H1 (cell line): ENCODE measurements around the gene RABGGTA. TPM values are rescaled to one million over a fixed set of nuclear protein-coding genes. Genes with fewer than 3 reads are reported as not detected.

Experiments
- CTCF ChIA-PET: fragments of 300-600 bp; sonication (Branson Sonifier 250); formaldehyde crosslinking; loops from one replicate; lab custom pipeline; 2021; ENCODE audit not compliant: partially characterized antibody; lab: Charles Lee
- POLR2A ChIA-PET: fragments of 300-600 bp; sonication (Branson Sonifier 250); formaldehyde crosslinking; loops from one replicate; lab custom pipeline; 2021; ENCODE audit warnings: inconsistent platforms; ENCODE audit not compliant: partially characterized antibody; lab: Charles Lee
- DNase-seq, 2 experiments: peaks; one replicate each; pipeline versions ENCODE4 v3.0.0 to v3.0.0-alpha.2; 2010 to 2022; ENCODE audit warnings: low spot score in 2 of 2, low read depth in 1 of 2, mixed read lengths in 1 of 2
- FAIRE-seq: peaks from 2 replicates; lab custom pipeline; 2011; peaks lifted over from hg19 to GRCh38; lab: Jason Lieb, UNC
- H2AFZ ChIP-seq: 2 replicates; pipeline ENCODE4 v1.8.1; 2012; ENCODE audit warnings: low read length, inconsistent platforms
- H2AK5ac ChIP-seq: 2 replicates; pipeline ENCODE4 v1.6.1; 2013; ENCODE audit warnings: low read depth, low read length
- H2BK120ac ChIP-seq: replicated peaks from 2 replicates; pipeline ENCODE3; 2013; ENCODE audit warnings: low read depth, low read length, inconsistent platforms
- H2BK12ac ChIP-seq: 2 replicates; pipeline ENCODE4 v1.6.1; 2013; ENCODE audit warnings: low read depth, low read length
- H2BK15ac ChIP-seq: 2 replicates; pipeline ENCODE4 v1.6.1; 2013; ENCODE audit warnings: low read length
- H2BK20ac ChIP-seq: 2 replicates; pipeline ENCODE4 v1.6.1; 2013; ENCODE audit warnings: low read length
- H2BK5ac ChIP-seq: 2 replicates; pipeline ENCODE4 v1.6.1; 2013; ENCODE audit warnings: low read depth, low read length
- H3K14ac ChIP-seq: 2 replicates; pipeline ENCODE4 v1.6.1; 2013; ENCODE audit warnings: inconsistent platforms; ENCODE audit not compliant: insufficient read length
- H3K18ac ChIP-seq: 2 replicates; pipeline ENCODE4 v1.6.1; 2013; ENCODE audit warnings: low read length; ENCODE audit errors: extremely low read depth
- H3K23ac ChIP-seq: 2 replicates; pipeline ENCODE4 v1.6.1; 2013; ENCODE audit warnings: inconsistent platforms; ENCODE audit not compliant: insufficient read length
- H3K23me2 ChIP-seq: 2 replicates; pipeline ENCODE4 v1.6.1; 2013; ENCODE audit warnings: low read depth, low read length
- H3K27ac ChIP-seq: 2 replicates; pipeline ENCODE4 v1.6.1; 2011; ENCODE audit warnings: low read depth, low read length, inconsistent platforms
- H3K27me3 ChIP-seq, 4 experiments: replicated peaks in 1 of 4; 1 replicate in 1 of 4; 2 replicates in 3 of 4; pipeline versions ENCODE4 v1.6.1 to v1.8.1; 2011 to 2013; ENCODE audit warnings: low read length in 3 of 4, mild to moderate bottlenecking in 3 of 4, inconsistent platforms in 2 of 4, mixed read lengths in 2 of 4, moderate library complexity in 1 of 4; ENCODE audit not compliant: control insufficient read depth in 3 of 4, insufficient read depth in 3 of 4; ENCODE audit errors: extremely low read depth in 1 of 4
- H3K36me3 ChIP-seq, 4 experiments: 2 replicates each; pipeline versions ENCODE4 v1.6.1 to v1.8.1; 2011 to 2013; ENCODE audit warnings: mild to moderate bottlenecking in 4 of 4, low read length in 3 of 4, moderate library complexity in 2 of 4, control low read depth in 1 of 4, inconsistent platforms in 1 of 4; ENCODE audit not compliant: insufficient read depth in 4 of 4, control insufficient read depth in 2 of 4
- H3K4ac ChIP-seq: replicated peaks from 2 replicates; pipeline ENCODE3; 2013; ENCODE audit warnings: low read length, low read depth, mixed read lengths, inconsistent platforms; ENCODE audit not compliant: insufficient read length
- H3K4me1 ChIP-seq, 4 experiments: replicated peaks in 1 of 4; 1 replicate in 1 of 4; 2 replicates in 3 of 4; pipeline versions ENCODE4 v1.6.1 to v1.8.1; 2011 to 2013; ENCODE audit warnings: low read length in 3 of 4, inconsistent platforms in 2 of 4, mixed read lengths in 1 of 4; ENCODE audit not compliant: insufficient read depth in 4 of 4, control insufficient read depth in 3 of 4
- H3K4me2 ChIP-seq, 2 experiments: 2 replicates each; pipeline versions ENCODE4 v1.6.1 to v1.8.1; 2011 to 2013; ENCODE audit warnings: low read depth in 2 of 2, low read length in 2 of 2, control low read depth in 1 of 2, inconsistent platforms in 1 of 2, mild to moderate bottlenecking in 1 of 2; ENCODE audit not compliant: insufficient read depth in 1 of 2
- H3K4me3 ChIP-seq, 4 experiments: fragments of 200-600, 300-600 bp in 1 of 4; sonication (generic), shearing (Covaris generic), sonication (Bioruptor Twin) in 1 of 4; 2 replicates each; pipeline versions ENCODE4 v1.5.1 to v1.8.1; 2011 to 2016; ENCODE audit warnings: low read length in 4 of 4, low read depth in 3 of 4, control low read depth in 2 of 4, inconsistent platforms in 2 of 4, mild to moderate bottlenecking in 2 of 4, mixed read lengths in 1 of 4, moderate library complexity in 1 of 4; ENCODE audit not compliant: insufficient read depth in 2 of 4; ENCODE audit errors: extremely low read depth in 1 of 4
- H3K56ac ChIP-seq: replicated peaks from 2 replicates; pipeline ENCODE3; 2013; ENCODE audit warnings: low read depth, mild to moderate bottlenecking, mixed read lengths, low read length, inconsistent platforms; ENCODE audit not compliant: insufficient read length
- H3K79me1 ChIP-seq: 2 replicates; pipeline ENCODE4 v1.6.1; 2013; ENCODE audit warnings: low read depth, low read length, control low read depth
- H3K79me2 ChIP-seq, 2 experiments: 2 replicates each; pipeline versions ENCODE4 v1.6.1 to v1.8.1; 2012 to 2013; ENCODE audit warnings: low read length in 2 of 2, mild to moderate bottlenecking in 2 of 2, inconsistent platforms in 1 of 2; ENCODE audit not compliant: insufficient read depth in 2 of 2, control insufficient read depth in 1 of 2
- H3K9ac ChIP-seq, 4 experiments: replicated peaks in 1 of 4; 1 replicate in 1 of 4; 2 replicates in 3 of 4; pipeline versions ENCODE4 v1.6.1 to v1.8.1; 2011 to 2013; ENCODE audit warnings: low read depth in 3 of 4, low read length in 3 of 4, control low read depth in 2 of 4, mild to moderate bottlenecking in 2 of 4, moderate library complexity in 2 of 4, inconsistent platforms in 1 of 4; ENCODE audit errors: extremely low read depth in 1 of 4
- H3K9me3 ChIP-seq, 2 experiments: 2 replicates each; pipeline versions ENCODE4 v1.6.1 to v1.8.1; 2012 to 2013; ENCODE audit warnings: mild to moderate bottlenecking in 2 of 2, moderate library complexity in 2 of 2, control low read depth in 1 of 2, inconsistent platforms in 1 of 2, low read depth in 1 of 2, low read length in 1 of 2, mixed read lengths in 1 of 2; ENCODE audit not compliant: insufficient read depth in 2 of 2
- H4K20me1 ChIP-seq, 2 experiments: replicated peaks in 1 of 2; 2 replicates each; pipeline versions ENCODE3 to v1.8.1; 2011 to 2013; ENCODE audit warnings: inconsistent platforms in 2 of 2, low read length in 2 of 2, mild to moderate bottlenecking in 1 of 2; ENCODE audit not compliant: insufficient read depth in 2 of 2, control insufficient read depth in 1 of 2
- H4K5ac ChIP-seq: 2 replicates; pipeline ENCODE4 v1.6.1; 2013; ENCODE audit warnings: low read length, low read depth, mixed read lengths, inconsistent platforms; ENCODE audit not compliant: insufficient read length
- H4K8ac ChIP-seq: 2 replicates; pipeline ENCODE4 v1.8.0; 2013; ENCODE audit warnings: mild to moderate bottlenecking, moderate library complexity, low read length, inconsistent platforms; ENCODE audit not compliant: insufficient read depth; ENCODE audit errors: extremely low read depth
- H4K91ac ChIP-seq: replicated peaks from 2 replicates; pipeline ENCODE3; 2013; ENCODE audit warnings: low read length, mixed read lengths, inconsistent platforms; ENCODE audit not compliant: insufficient read length
- ATF3 ChIP-seq: IDR thresholded peaks from 2 replicates; pipeline ENCODE4 v1.6.1; 2011; ENCODE audit warnings: low read depth, mild to moderate bottlenecking, low read length; ENCODE audit not compliant: insufficient read depth
- HDAC2 ChIP-seq, 2 experiments: fragments of 300-600 bp in 1 of 2; sonication (generic) in 1 of 2; IDR thresholded peaks; 2 replicates each; pipeline ENCODE4 v1.6.1; 2011 to 2012; ENCODE audit warnings: low read depth in 2 of 2, low read length in 2 of 2, mild to moderate bottlenecking in 2 of 2, moderate library complexity in 2 of 2, borderline replicate concordance in 1 of 2, inconsistent platforms in 1 of 2
- PHF8 ChIP-seq: fragments of 200-600 bp; sonication (generic); conservative IDR thresholded peaks from 2 replicates; pipeline ENCODE4 v1.7.1; 2012; ENCODE audit warnings: low read depth, mild to moderate bottlenecking, inconsistent platforms, low read length, moderate library complexity
- POLR2A ChIP-seq, 2 experiments: IDR thresholded peaks; 1 replicate in 1 of 2; 2 replicates in 1 of 2; pipeline ENCODE4 v1.6.1; 2011; ENCODE audit warnings: low read depth in 2 of 2, low read length in 2 of 2, mild to moderate bottlenecking in 2 of 2; ENCODE audit errors: control extremely low read depth in 1 of 2
- RAD21 ChIP-seq, 2 experiments: IDR thresholded peaks in 1 of 2; conservative IDR thresholded peaks in 1 of 2; 2 replicates each; pipeline ENCODE4 v1.6.1; 2011; ENCODE audit warnings: low read depth in 2 of 2, low read length in 2 of 2, improper control_type of control experiment in 1 of 2, inconsistent platforms in 1 of 2, mild to moderate bottlenecking in 1 of 2, moderate library complexity in 1 of 2
- RBBP5 ChIP-seq: IDR thresholded peaks from 2 replicates; pipeline ENCODE4 v1.7.1; 2012; ENCODE audit warnings: low read depth, mild to moderate bottlenecking, inconsistent platforms, low read length, moderate library complexity, borderline replicate concordance
- SAP30 ChIP-seq: fragments of 300-600 bp; sonication (generic); IDR thresholded peaks from 2 replicates; pipeline ENCODE4 v1.7.1; 2012; ENCODE audit warnings: low read length, moderate library complexity, mild to moderate bottlenecking, inconsistent platforms; ENCODE audit not compliant: insufficient read depth, insufficient replicate concordance
- SIN3A ChIP-seq, 2 experiments: IDR thresholded peaks in 1 of 2; conservative IDR thresholded peaks in 1 of 2; 2 replicates each; pipeline ENCODE4 v1.6.1; 2011 to 2012; ENCODE audit warnings: low read length in 2 of 2, improper control_type of control experiment in 1 of 2, low read depth in 1 of 2, mild to moderate bottlenecking in 1 of 2
- TBP ChIP-seq: IDR thresholded peaks from 2 replicates; pipeline ENCODE4 v1.6.1; 2011; ENCODE audit warnings: low read depth, low read length, improper control_type of control experiment
- WGBS, 2 experiments: shearing (Covaris generic) in 1 of 2; methylation state at CpG; one replicate each; pipeline versions ENCODE4 v1.1.6 to v1.1.7; 2013 to 2015; ENCODE audit warnings: low lambda C conversion rate in 2 of 2, mixed read lengths in 2 of 2, inconsistent platforms in 1 of 2, low coverage in 1 of 2, missing lambda C conversion rate in 1 of 2; ENCODE audit not compliant: insufficient replicate concordance in 2 of 2, insufficient coverage in 1 of 2, insufficient read length in 1 of 2; ENCODE audit errors: extremely low coverage in 1 of 2, missing lambda C conversion rate in 1 of 2; 5-methylcytosine and 5-hydroxymethylcytosine counted together
- polyA plus RNA-seq, 7 experiments: library from polyadenylated mRNA; depleted of rRNA in 3 of 7; stranded (reverse) in 5 of 7; unstranded in 2 of 7; fragments of >200 nt in 5 of 7; fragments of 200-250 nt in 2 of 7; gene quantifications; 1 replicate in 5 of 7; 2 replicates in 1 of 7; 4 replicates in 1 of 7; pipeline versions ENCODE4 v1.2.1 to v1.2.3, GENCODE V29; 2011 to 2013; ENCODE audit warnings: missing spikeins in 2 of 7, mixed read lengths in 2 of 7
- total RNA-seq: library from RNA; stranded (reverse); fragmentation: NEBNext Ultra II Directional; extraction: Animal tissue kit (Norgen Biotek cat#: 25700); gene quantifications from 2 replicates; pipeline ENCODE4 v1.2.1, GENCODE V29; 2021

RABGGTA gene
- total and polyA plus RNA-seq, 2 of the 8 experiments (the other 6 are each of a cell fraction or from before 2014, with no cell fraction given): 16.0 to 49.8 TPM

GRCh38 chr14:24232121-24232644, 39.2 kb downstream of the RABGGTA start, which contains the start of gene NEDD8:
Gene NEDD8, minus strand, starts transcription at chr14:24232367. Its CDS starts 100 bp downstream, at chr14:24232267.
- H2AFZ ChIP-seq: peak within 1 kb of the TSS; percentile 96
- H3K9ac ChIP-seq: peak within 1 kb of the TSS; percentile 81 to 89 (median 84)
- peak within 1 kb of the TSS; percentile 90 for H4K91ac ChIP-seq
- H3K4me2 ChIP-seq: peak within 1 kb of the TSS; percentile 86 to 92
- peak within 1 kb of the TSS; percentile 66; the same call in 1 of the 2 replicates for H2BK15ac ChIP-seq
- POLR2A ChIA-PET: interaction anchor here (0.9 to 2.3 kb wide), 9 partner anchors 9 to 70 kb away, joined by 3 to 12 read pairs (median 6); partner anchors contain the start of genes CHMP4A, DHRS1, NOP9 and RABGGTA
- peaks cover 2 to 14% (median 4%) of the 10 kb centered on the region in 4 experiments; a peak in 5 of 7 replicates for H3K4me1 ChIP-seq
- H4K20me1 ChIP-seq: peaks cover 0 to 7% of the 10 kb centered on the region in 2 experiments
- H3K9me3 ChIP-seq: no peaks in the 10 kb centered on the region
- no peak for FAIRE-seq
- peak within 1 kb of the TSS; percentile 97 for H3K56ac ChIP-seq
- H4K8ac ChIP-seq: peak within 1 kb of the TSS; percentile 93
- no peak within 1 kb of the TSS for H3K23ac ChIP-seq
- peak in 1 of 2 experiments; percentile 91 for DNase-seq
- WGBS, 2 experiments: 1% methylated on average over 28 of the region's 30 CpGs; no CpG with 5 or more reads in 1 of the 2 experiments
- H3K18ac ChIP-seq: peak within 1 kb of the TSS; percentile 99
- peak within 1 kb of the TSS; percentile 69; the same call in 1 of the 2 replicates for H2BK12ac ChIP-seq
- no peaks in the 10 kb centered on the region; the same call in 1 of the 2 replicates for H3K79me1 ChIP-seq
- peak within 1 kb of the TSS; percentile 94 for H3K27ac ChIP-seq
- peaks cover 11% of the 10 kb centered on the region for H3K23me2 ChIP-seq
- H2AK5ac ChIP-seq: peak within 1 kb of the TSS; percentile 96
- peak within 1 kb of the TSS; percentile 100 for H4K5ac ChIP-seq
- H3K36me3 ChIP-seq: peaks cover 4 to 25% (median 16%) of the 10 kb centered on the region in 4 experiments
- H2BK20ac ChIP-seq: no peak within 1 kb of the TSS
- peak within 1 kb of the TSS; percentile 57 for H2BK120ac ChIP-seq
- no peak within 1 kb of the TSS for H3K14ac ChIP-seq
- peak within 1 kb of the TSS; percentile 7 for H3K4ac ChIP-seq
- no peaks in the 10 kb centered on the region; a peak in 1 of 7 replicates for H3K27me3 ChIP-seq
- H2BK5ac ChIP-seq: peak within 1 kb of the TSS; percentile 96
- peaks cover 3 to 48% of the 10 kb centered on the region in 2 experiments; a peak in 2 of 4 replicates for H3K79me2 ChIP-seq
- CTCF ChIA-PET: interaction anchor here (0.7 to 1.8 kb wide), 4 partner anchors 10 to 279 kb away, joined by 3 to 7 read pairs (median 4); partner anchors contain the start of genes DHRS4 and TINF2
- H3K4me3 ChIP-seq: peak within 1 kb of the TSS; percentile 81 to 97 (median 88)
- no peak for TF ChIP-seq RAD21 (IDR thresholded peaks at IDR 0.05 in 1 of 2, conservative IDR thresholded peaks at IDR 0.05 in 1 of 2; ENCODE audit: low read depth in 2 of 2, low read length in 2 of 2)
- TF ChIP-seq POLR2A (IDR thresholded peaks at IDR 0.05; ENCODE audit: control extremely low read depth in 1 of 2, low read depth in 2 of 2, low read length in 2 of 2): peak; percentile 17 to 41; a peak in 2 of 3 replicates
- TF ChIP-seq ATF3: no peak
- no peak for TF ChIP-seq HDAC2 (IDR thresholded peaks at IDR 0.05; ENCODE audit: borderline replicate concordance in 1 of 2, low read depth in 2 of 2, low read length in 2 of 2)
- 0 out of 2 replicates have a peak, but pooled peaks have one; percentile 19 for TF ChIP-seq RBBP5
- TF ChIP-seq PHF8: peak; percentile 81
- TF ChIP-seq TBP: no peak
- peak; percentile 43 for TF ChIP-seq SAP30
- TF ChIP-seq SIN3A (conservative IDR thresholded peaks at IDR 0.05 in 1 of 2, IDR thresholded peaks at IDR 0.05 in 1 of 2; ENCODE audit: low read depth in 1 of 2, low read length in 2 of 2): peak in 1 of 2 experiments; percentile 84; a peak in 2 of 4 replicates
